ENCODE measurements around the gene FOS. TPM values are rescaled to one million over a fixed set of nuclear protein-coding genes. Genes with fewer than 3 reads are reported as not detected.
"Not testable (repeated sequence)": the region's sequence is repeated elsewhere in the genome, so short reads cannot be mapped to it uniquely, and the experiment has no call there.

Gene FOS
- total RNA-seq, 1 donor from 2014 or later = 598 TPM

- peak overlapping the region; percentile 29 for H3K27ac Mint-ChIP-seq (ENCODE audit: unreplicated experiment)
Measured at GRCh38 chr14:75298187-75298965, 19.7 kb downstream of the FOS start.

GRCh38 chr14:75299059-75299458 lies 20.4 kb downstream of the FOS start:
- Mint-ChIP-seq H3K4me3 (ENCODE audit: unreplicated experiment) (no peak overlapping the region), H3K9me3 (ENCODE audit: unreplicated experiment) (no peaks in the 10 kb centered on the region), H3K36me3 (ENCODE audit: unreplicated experiment) (no peaks in the 10 kb centered on the region), H3K27ac (ENCODE audit: unreplicated experiment) (no peak overlapping the region), H3K27me3 (ENCODE audit: unreplicated experiment) (no peaks in the 10 kb centered on the region), H3K4me1 (ENCODE audit: unreplicated experiment) (peaks cover 33% of the 10 kb centered on the region)
- DNase-seq (ENCODE audit: extremely low spot score, unreplicated experiment) = no peak
- no peak for TF ChIP-seq CTCF (IDR thresholded peaks at IDR 0.05)

More at GRCh38 chr14:75298187-75298965, 19.7 kb downstream of the FOS start:
- Mint-ChIP-seq H3K4me3 (ENCODE audit: unreplicated experiment) (no peak overlapping the region), H3K4me1 (ENCODE audit: unreplicated experiment) (peaks cover 33% of the 10 kb centered on the region), H3K27me3 (ENCODE audit: unreplicated experiment) (no peaks in the 10 kb centered on the region), H3K36me3 (ENCODE audit: unreplicated experiment) (no peaks in the 10 kb centered on the region), H3K9me3 (ENCODE audit: unreplicated experiment) (no peaks in the 10 kb centered on the region)
- no peak for DNase-seq (ENCODE audit: extremely low spot score, unreplicated experiment)
- TF ChIP-seq CTCF (IDR thresholded peaks at IDR 0.05) = no peak

GRCh38 chr14:75299576-75299975 lies 20.9 kb downstream of the FOS start:
- Mint-ChIP-seq H3K4me3 (ENCODE audit: unreplicated experiment) (no peak overlapping the region), H3K9me3 (ENCODE audit: unreplicated experiment) (no peaks in the 10 kb centered on the region), H3K27ac (ENCODE audit: unreplicated experiment) (no peak overlapping the region), H3K4me1 (ENCODE audit: unreplicated experiment) (peaks cover 31% of the 10 kb centered on the region), H3K27me3 (ENCODE audit: unreplicated experiment) (no peaks in the 10 kb centered on the region), H3K36me3 (ENCODE audit: unreplicated experiment) (no peaks in the 10 kb centered on the region)
- TF ChIP-seq CTCF (IDR thresholded peaks at IDR 0.05) = no peak
- DNase-seq (ENCODE audit: extremely low spot score, unreplicated experiment) = no peak

GRCh38 chr14:75301666-75302325 lies 23.2 kb downstream of the FOS start:
- no peaks in the 10 kb centered on the region for H3K9me3 Mint-ChIP-seq (ENCODE audit: unreplicated experiment)
- H3K36me3 Mint-ChIP-seq (ENCODE audit: unreplicated experiment) = no peaks in the 10 kb centered on the region
- no peaks in the 10 kb centered on the region for H3K27me3 Mint-ChIP-seq (ENCODE audit: unreplicated experiment)
- no peak for DNase-seq (ENCODE audit: extremely low spot score, unreplicated experiment)
- no peak overlapping the region for H3K4me3 Mint-ChIP-seq (ENCODE audit: unreplicated experiment)
- no peak for TF ChIP-seq CTCF (IDR thresholded peaks at IDR 0.05)
- H3K4me1 Mint-ChIP-seq (ENCODE audit: unreplicated experiment) = peaks cover 12% of the 10 kb centered on the region
- H3K27ac Mint-ChIP-seq (ENCODE audit: unreplicated experiment) = no peak overlapping the region

- Mint-ChIP-seq H3K4me1 (ENCODE audit: unreplicated experiment) (peaks cover 9% of the 10 kb centered on the region), H3K4me3 (ENCODE audit: unreplicated experiment) (no peak overlapping the region), H3K36me3 (ENCODE audit: unreplicated experiment) (no peaks in the 10 kb centered on the region), H3K9me3 (ENCODE audit: unreplicated experiment) (no peaks in the 10 kb centered on the region), H3K27me3 (ENCODE audit: unreplicated experiment) (peaks cover 2% of the 10 kb centered on the region), H3K27ac (ENCODE audit: unreplicated experiment) (no peak overlapping the region)
- peak; percentile 89 for TF ChIP-seq CTCF (IDR thresholded peaks at IDR 0.05)
- no peak for DNase-seq (ENCODE audit: extremely low spot score, unreplicated experiment)
Measured at GRCh38 chr14:75303381-75303789, 24.8 kb downstream of the FOS start.

GRCh38 chr14:75306410-75306809 lies 27.8 kb downstream of the FOS start:
- H3K27me3 Mint-ChIP-seq (ENCODE audit: unreplicated experiment); H3K4me3 Mint-ChIP-seq (ENCODE audit: unreplicated experiment); DNase-seq (ENCODE audit: extremely low spot score, unreplicated experiment); H3K27ac Mint-ChIP-seq (ENCODE audit: unreplicated experiment); H3K36me3 Mint-ChIP-seq (ENCODE audit: unreplicated experiment); H3K9me3 Mint-ChIP-seq (ENCODE audit: unreplicated experiment): not testable (repeated sequence)
- H3K4me1 Mint-ChIP-seq (ENCODE audit: unreplicated experiment) = peaks cover 16% of the 10 kb centered on the region
